PC-9 (cell line): Measurements from ENCODE around the gene CEBPZ.

Experiments used
- EZH2 ChIP-seq: fragments of 200-600 bp; sonication (generic); IDR thresholded peaks from 2 replicates; pipeline ENCODE4 v1.8.0; 2017; ENCODE audit warnings: antibody characterized with exemption, low read depth
- TF ChIP-seq, protein P1 (sequence below): fragments of 200-600 bp; sonication (generic); conservative IDR thresholded peaks from 2 replicates; pipeline ENCODE4 v1.6.1; 2017; ENCODE audit warnings: mixed run types, antibody characterized with exemption, mild to moderate bottlenecking, moderate library complexity

DNA sequence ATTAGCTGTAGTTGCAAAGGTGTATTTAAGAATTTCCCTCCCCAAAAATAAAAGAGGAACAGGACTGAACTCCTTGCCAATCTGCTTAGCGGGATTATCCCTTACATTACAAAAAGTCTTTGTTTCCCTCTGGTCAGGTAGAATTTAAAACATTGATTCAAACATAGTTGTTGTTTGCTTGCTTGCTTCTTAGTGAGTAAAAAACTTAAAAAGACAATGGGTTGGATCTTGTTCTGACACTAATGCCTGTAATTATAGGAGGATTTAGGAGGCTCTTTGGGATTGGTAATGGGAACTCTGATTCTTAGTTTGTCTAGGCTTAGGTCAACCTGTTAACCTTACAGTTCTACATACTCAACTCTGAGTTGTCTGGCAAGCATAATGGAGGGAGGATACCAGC is 38.8 kb downstream of the CEBPZ start:
- TF ChIP-seq, protein P1, sequence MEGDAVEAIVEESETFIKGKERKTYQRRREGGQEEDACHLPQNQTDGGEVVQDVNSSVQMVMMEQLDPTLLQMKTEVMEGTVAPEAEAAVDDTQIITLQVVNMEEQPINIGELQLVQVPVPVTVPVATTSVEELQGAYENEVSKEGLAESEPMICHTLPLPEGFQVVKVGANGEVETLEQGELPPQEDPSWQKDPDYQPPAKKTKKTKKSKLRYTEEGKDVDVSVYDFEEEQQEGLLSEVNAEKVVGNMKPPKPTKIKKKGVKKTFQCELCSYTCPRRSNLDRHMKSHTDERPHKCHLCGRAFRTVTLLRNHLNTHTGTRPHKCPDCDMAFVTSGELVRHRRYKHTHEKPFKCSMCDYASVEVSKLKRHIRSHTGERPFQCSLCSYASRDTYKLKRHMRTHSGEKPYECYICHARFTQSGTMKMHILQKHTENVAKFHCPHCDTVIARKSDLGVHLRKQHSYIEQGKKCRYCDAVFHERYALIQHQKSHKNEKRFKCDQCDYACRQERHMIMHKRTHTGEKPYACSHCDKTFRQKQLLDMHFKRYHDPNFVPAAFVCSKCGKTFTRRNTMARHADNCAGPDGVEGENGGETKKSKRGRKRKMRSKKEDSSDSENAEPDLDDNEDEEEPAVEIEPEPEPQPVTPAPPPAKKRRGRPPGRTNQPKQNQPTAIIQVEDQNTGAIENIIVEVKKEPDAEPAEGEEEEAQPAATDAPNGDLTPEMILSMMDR = no peak
- TF ChIP-seq EZH2 = no peak
